ENCODE results near the gene YTHDC1. TPM values are rescaled to one million over a fixed set of nuclear protein-coding genes. Genes with fewer than 3 reads are reported as not detected.

The YTHDC1 gene
- total and polyA plus RNA-seq, 5 experiments from 2014 or later: 22.4 to 261 (median 39.3) TPM

DNA sequence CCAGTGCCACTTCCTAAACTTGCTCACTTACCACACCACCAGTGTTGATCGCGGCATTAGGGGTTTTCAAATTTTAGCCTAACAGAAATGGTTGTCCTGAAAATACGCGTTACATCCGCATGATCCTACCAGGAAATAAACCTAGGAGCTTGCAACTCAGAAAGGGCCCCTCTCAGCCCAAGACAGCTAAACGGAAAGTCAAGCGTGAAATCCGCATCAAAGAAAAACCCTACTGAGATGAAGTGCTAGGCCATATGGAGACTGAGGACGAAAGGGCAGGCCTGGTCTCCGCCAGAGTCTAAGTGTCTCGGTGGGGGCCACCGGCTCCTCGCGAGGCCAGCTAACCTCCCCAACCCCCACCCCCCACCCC, 626 bp downstream of the YTHDC1 start:
- Mint-ChIP-seq H3K4me3 (peak overlapping the region; percentile 85 to 100 (median 98)), H3K27ac (peak overlapping the region; percentile 93 to 100 (median 100)), H3K9me3 (no peaks in the 10 kb centered on the region), H3K36me3 (peaks cover 0 to 18% (median 5%) of the 10 kb centered on the region in 3 donors), H3K4me1 (peaks cover 17 to 57% (median 46%) of the 10 kb centered on the region in 4 donors), H3K27me3 (no peaks in the 10 kb centered on the region)
- DNase-seq: peak in 6 of 10 donors; percentile 9 to 57 (median 32)
- peak; percentile 18 to 22 for ATAC-seq
- POLR2A ChIA-PET: interaction anchor here (1.0 to 2.4 kb wide), 5 partner anchors 19 to 90 kb away, joined by 3 to 9 read pairs (median 4); no protein-coding TSS in a partner anchor

DNA sequence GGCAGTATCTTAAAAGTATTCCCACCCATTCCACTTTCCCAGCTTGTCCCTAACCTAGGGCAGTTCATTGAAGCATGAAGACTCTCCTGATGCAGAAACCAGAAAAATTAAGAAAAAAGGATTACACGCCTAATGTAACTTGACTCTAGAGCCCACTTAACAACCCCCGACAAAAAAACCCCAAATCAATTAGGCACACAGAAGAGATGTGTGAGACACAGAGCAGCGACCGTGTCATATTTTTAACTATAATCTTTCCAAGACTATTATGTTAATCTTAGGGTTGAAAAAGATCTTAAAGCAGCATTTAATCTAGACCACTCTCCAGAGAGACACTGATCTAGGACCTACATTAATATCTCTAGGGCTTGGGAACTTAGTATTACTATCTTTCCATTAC, 1.3 kb downstream of the YTHDC1 start:
- DNase-seq: no peak
- H3K4me1 Mint-ChIP-seq: peaks cover 19 to 62% (median 53%) of the 10 kb centered on the region in 4 donors
- peak overlapping the region; percentile 93 to 100 (median 100) for H3K27ac Mint-ChIP-seq
- H3K36me3 Mint-ChIP-seq: peaks cover 0 to 22% (median 5%) of the 10 kb centered on the region in 3 donors
- H3K27me3 Mint-ChIP-seq: no peaks in the 10 kb centered on the region
- H3K9me3 Mint-ChIP-seq: no peaks in the 10 kb centered on the region
- peak overlapping the region; percentile 85 to 100 (median 98) for H3K4me3 Mint-ChIP-seq
- POLR2A ChIA-PET: interaction anchor here (1.0 to 2.4 kb wide), 5 partner anchors 19 to 91 kb away, joined by 3 to 9 read pairs (median 4); no protein-coding TSS in a partner anchor
- no peak for ATAC-seq

DNA sequence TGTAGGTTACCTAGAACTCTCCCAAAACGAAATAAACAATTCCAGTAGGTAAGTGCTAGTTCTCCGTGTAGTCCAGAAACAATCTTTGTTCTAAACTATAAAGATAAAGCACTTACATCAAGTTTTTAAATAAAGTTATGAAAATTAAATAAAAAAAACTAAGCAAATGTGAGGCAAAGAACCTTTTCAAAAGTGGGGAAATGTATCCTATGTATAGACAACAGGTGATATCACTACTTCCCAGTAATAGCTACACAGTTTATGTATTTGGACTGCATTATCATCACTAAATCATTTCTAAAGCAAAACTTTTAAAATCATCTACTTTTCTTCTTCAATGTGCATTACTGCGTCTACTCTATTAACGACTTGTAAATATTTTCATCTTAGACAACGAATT, 2.0 kb downstream of the YTHDC1 start:
- no peak for ATAC-seq
- Mint-ChIP-seq H3K36me3 (peaks cover 0 to 22% (median 5%) of the 10 kb centered on the region in 3 donors), H3K4me3 (peak overlapping the region; percentile 85 to 100 (median 98)), H3K4me1 (peaks cover 19 to 62% (median 56%) of the 10 kb centered on the region in 4 donors), H3K27me3 (no peaks in the 10 kb centered on the region), H3K9me3 (no peaks in the 10 kb centered on the region), H3K27ac (peak overlapping the region; percentile 50 to 100 (median 100))
- POLR2A ChIA-PET: no interaction called here
- DNase-seq: no peak

DNA sequence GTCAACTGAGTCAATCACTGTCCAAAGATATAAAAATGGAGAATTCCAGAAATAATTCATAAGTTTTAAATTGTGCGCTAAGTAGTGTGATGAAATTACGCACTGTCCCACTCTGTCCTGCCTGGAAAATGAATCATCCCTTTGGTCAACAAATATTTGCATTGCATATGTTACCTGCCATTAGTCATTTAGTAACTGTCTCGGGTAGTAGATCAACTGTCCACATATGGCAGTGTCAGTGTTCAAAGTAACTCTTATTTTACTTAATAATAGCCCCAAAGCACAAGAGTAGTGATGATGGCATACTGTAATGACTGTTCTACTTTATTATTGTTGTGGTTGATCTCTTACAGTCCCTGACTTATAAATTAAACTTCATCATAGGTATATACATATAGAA, 3.4 kb downstream of the YTHDC1 start:
- Mint-ChIP-seq H3K4me1 (peaks cover 24 to 73% (median 66%) of the 10 kb centered on the region in 4 donors), H3K27me3 (no peaks in the 10 kb centered on the region), H3K36me3 (peaks cover 0 to 26% (median 5%) of the 10 kb centered on the region in 3 donors), H3K9me3 (no peaks in the 10 kb centered on the region), H3K4me3 (peak overlapping the region; percentile 85 to 100 (median 98)), H3K27ac (peak overlapping the region in 5 of 10 donors; percentile 4 to 67 (median 28))
- ATAC-seq (no peak), DNase-seq (no peak)
- POLR2A ChIA-PET: interaction anchor here (0.6 kb wide), 1 partner anchor 33 kb away, joined by 4 read pairs; no protein-coding TSS in a partner anchor

DNA sequence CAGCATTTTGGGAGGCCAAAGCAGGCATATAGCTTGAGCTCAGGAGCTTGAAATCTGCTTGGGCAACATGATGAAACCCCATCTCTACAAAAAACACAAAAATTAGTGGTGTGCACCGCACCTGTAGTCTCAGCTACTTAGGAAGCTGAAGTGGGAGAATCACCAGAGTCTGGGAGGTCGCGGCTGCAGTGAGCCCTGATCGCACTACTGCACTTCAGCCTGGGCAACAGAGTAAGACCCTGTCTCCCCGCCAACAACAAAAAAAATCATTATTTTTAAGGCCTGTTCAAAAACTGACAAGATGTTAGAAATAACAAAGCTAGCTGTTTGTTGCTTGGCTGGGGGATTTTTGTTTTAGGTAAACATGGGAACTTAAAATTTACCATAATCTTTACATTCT, 5.1 kb downstream of the YTHDC1 start:
- H3K4me1 Mint-ChIP-seq: peaks cover 21 to 85% (median 74%) of the 10 kb centered on the region in 4 donors
- peaks cover 0 to 24% (median 3%) of the 10 kb centered on the region in 3 donors for H3K36me3 Mint-ChIP-seq
- H3K9me3 Mint-ChIP-seq: no peaks in the 10 kb centered on the region
- no peaks in the 10 kb centered on the region for H3K27me3 Mint-ChIP-seq
- peak overlapping the region in 6 of 10 donors; percentile 10 to 82 (median 40) for H3K27ac Mint-ChIP-seq
- ATAC-seq (no peak), DNase-seq (no peak)
- POLR2A ChIA-PET: no interaction called here
- peak overlapping the region; percentile 35 to 79 (median 62) for H3K4me3 Mint-ChIP-seq

DNA sequence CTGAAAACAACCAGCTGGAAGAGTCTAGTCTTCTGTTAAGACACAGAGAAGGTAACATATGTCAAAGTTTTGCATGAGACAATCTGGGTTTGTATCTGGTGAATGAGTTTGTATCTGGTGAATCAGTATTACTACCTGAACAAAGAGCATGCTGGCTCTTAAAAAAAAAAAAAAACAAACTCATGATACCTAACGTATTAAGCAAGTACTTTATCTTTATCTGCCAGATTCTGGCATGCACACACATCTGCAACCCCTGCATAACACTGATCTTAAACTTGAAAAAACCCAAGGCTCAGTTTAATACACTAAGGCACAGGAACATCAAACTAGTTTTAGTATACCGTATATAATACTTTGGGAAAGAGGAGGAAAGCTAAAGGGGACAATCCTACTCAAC, 5.8 kb downstream of the YTHDC1 start:
- peak in 1 of 2 donors; percentile 15 for ATAC-seq

DNA sequence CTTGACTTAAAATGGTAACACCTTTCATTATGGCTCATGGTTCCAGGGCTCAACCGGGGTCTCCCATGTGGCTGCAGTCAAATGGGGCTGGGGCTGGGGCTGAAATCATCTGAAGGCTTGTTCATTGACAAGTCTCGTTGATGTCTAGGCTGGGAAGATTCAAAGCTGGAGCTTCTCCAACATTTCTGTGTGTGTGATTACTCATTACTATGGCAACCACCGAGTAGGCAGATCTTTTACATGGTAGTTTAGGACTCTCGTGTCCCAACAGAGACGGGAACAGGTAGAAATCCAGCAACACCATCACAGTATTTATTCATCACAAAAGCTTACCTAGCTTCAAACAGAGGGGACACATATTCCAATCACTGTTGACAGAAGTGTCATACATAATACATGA, 7.8 kb downstream of the YTHDC1 start:
- peak overlapping the region; percentile 4 to 77 (median 58) for H3K4me3 Mint-ChIP-seq
- peaks cover 2 to 30% (median 4%) of the 10 kb centered on the region in 3 donors for H3K36me3 Mint-ChIP-seq
- H3K27me3 Mint-ChIP-seq: no peaks in the 10 kb centered on the region
- H3K9me3 Mint-ChIP-seq: no peaks in the 10 kb centered on the region
- DNase-seq (peak in 1 of 10 donors; percentile 8), ATAC-seq (peak; percentile 26 to 41)
- POLR2A ChIA-PET: no interaction called here
- peak overlapping the region; percentile 3 to 85 (median 46) for H3K27ac Mint-ChIP-seq
- peaks cover 21 to 89% (median 72%) of the 10 kb centered on the region in 4 donors for H3K4me1 Mint-ChIP-seq

More for the DNA sequence above, 5.8 kb downstream of the YTHDC1 start:
- peak overlapping the region in 7 of 10 donors; percentile 8 to 82 (median 60) for H3K27ac Mint-ChIP-seq
- peaks cover 20 to 92% (median 79%) of the 10 kb centered on the region in 4 donors for H3K4me1 Mint-ChIP-seq
- H3K27me3 Mint-ChIP-seq: no peaks in the 10 kb centered on the region
- H3K4me3 Mint-ChIP-seq: peak overlapping the region in 9 of 10 donors; percentile 54 to 79 (median 57)
- POLR2A ChIA-PET: no interaction called here
- DNase-seq: no peak
- H3K36me3 Mint-ChIP-seq: peaks cover 0 to 21% (median 0%) of the 10 kb centered on the region in 3 donors
- H3K9me3 Mint-ChIP-seq: no peaks in the 10 kb centered on the region

DNA sequence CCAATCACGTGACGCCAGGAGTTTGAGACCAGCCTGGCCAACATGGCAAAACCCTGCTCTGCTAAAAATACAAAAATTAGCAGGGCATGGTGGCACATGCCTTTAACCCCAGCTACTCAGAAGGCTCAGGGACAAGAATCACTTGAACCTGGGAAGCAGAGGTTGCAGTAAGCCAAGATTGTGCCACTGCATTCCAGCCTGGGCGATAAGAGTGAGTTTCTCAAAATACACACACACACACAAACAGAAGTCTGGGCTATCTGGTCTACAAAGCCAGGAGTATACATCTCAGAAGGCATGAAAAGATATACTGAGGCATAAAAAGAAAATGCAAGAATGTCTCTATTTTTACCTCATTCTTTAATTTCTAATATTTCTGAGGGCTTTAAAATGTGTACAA, 11.3 kb downstream of the YTHDC1 start:
- Mint-ChIP-seq H3K36me3 (peaks cover 7 to 48% (median 8%) of the 10 kb centered on the region in 3 donors), H3K27ac (peak overlapping the region in 2 of 10 donors; percentile 55 to 67), H3K9me3 (no peaks in the 10 kb centered on the region), H3K4me1 (peaks cover 14 to 75% (median 54%) of the 10 kb centered on the region in 4 donors), H3K27me3 (no peaks in the 10 kb centered on the region), H3K4me3 (peak overlapping the region in 4 of 10 donors; percentile 15 to 59 (median 44))
- ATAC-seq (no peak), DNase-seq (no peak)
- POLR2A ChIA-PET: no interaction called here

DNA sequence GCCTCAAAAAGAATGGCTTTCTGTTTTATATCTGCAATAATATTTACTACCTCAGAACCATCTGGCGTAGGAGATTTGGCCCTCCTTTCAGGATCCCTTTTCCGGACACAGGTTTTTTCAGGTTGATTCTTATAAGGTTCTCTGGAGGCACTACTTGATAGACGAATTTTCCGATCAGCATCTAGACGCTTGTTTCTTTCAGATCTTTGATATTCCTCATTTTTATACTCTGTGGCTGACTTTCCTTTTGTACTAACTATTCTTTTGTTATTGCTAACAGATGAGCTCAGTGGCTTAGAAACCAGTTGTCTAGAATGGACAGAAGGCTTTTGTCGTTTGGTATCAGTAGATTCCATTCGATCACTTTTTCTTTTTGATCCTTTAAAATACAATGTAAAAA, 12.4 kb downstream of the YTHDC1 start:
- POLR2A ChIA-PET: no interaction called here
- ATAC-seq (no peak), DNase-seq (no peak)
- H3K27ac Mint-ChIP-seq: peak overlapping the region in 6 of 10 donors; percentile 9 to 78 (median 71)
- H3K27me3 Mint-ChIP-seq: no peaks in the 10 kb centered on the region
- peaks cover 7 to 59% (median 8%) of the 10 kb centered on the region in 3 donors for H3K36me3 Mint-ChIP-seq
- peak overlapping the region in 2 of 10 donors; percentile 18 to 47 for H3K4me3 Mint-ChIP-seq
- peaks cover 14 to 76% (median 53%) of the 10 kb centered on the region in 4 donors for H3K4me1 Mint-ChIP-seq
- H3K9me3 Mint-ChIP-seq: no peaks in the 10 kb centered on the region

DNA sequence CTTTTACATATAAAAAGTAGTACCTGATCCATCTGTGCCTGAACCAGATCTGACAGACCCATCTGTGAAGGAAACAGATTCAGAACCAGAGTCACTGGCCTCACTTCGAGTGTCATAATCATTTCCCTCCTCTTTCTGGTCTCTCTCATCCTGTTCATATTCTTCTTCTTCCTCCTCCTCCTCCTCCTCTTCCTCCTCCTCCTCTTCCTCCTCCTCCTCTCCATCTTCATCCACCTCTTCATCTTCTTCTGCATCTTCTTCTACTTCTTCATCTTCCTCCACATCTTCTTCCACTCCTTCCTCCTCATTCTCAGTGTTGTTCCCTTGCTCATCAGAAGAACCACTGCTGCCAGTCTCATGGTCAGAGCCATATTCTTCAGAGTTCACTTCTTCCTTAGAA, 12.9 kb downstream of the YTHDC1 start:
- peak overlapping the region in 4 of 10 donors; percentile 14 to 47 (median 38) for H3K4me3 Mint-ChIP-seq
- peaks cover 8 to 61% (median 12%) of the 10 kb centered on the region in 3 donors for H3K36me3 Mint-ChIP-seq
- H3K27me3 Mint-ChIP-seq: no peaks in the 10 kb centered on the region
- POLR2A ChIA-PET: no interaction called here
- DNase-seq (no peak), ATAC-seq (no peak)
- no peaks in the 10 kb centered on the region for H3K9me3 Mint-ChIP-seq
- H3K4me1 Mint-ChIP-seq: peaks cover 11 to 71% (median 49%) of the 10 kb centered on the region in 4 donors
- H3K27ac Mint-ChIP-seq: peak overlapping the region; percentile 9 to 90 (median 70)

DNA sequence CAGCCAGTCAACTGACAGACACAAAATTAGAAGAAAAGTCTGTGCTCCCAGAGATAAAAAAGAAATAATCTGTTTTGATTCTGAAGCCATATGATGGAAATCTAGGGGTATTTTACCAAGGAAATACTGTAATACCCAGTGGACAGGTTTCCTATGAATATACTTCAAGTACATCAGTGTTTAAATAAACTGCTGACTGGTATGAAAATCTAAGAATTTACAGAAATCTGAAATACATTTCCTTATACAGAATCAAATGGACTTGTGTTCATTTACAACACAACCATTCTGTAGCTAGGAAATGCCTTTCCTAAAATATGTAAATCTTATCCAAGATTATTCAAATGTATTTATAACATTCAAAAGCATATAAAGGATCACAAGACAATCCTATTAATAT, 13.4 kb downstream of the YTHDC1 start:
- H3K9me3 Mint-ChIP-seq: no peaks in the 10 kb centered on the region
- no peak for ATAC-seq
- peaks cover 9 to 66% (median 44%) of the 10 kb centered on the region in 4 donors for H3K4me1 Mint-ChIP-seq
- H3K4me3 Mint-ChIP-seq: no peak overlapping the region
- POLR2A ChIA-PET: no interaction called here
- peaks cover 8 to 65% (median 15%) of the 10 kb centered on the region in 3 donors for H3K36me3 Mint-ChIP-seq
- H3K27ac Mint-ChIP-seq: peak overlapping the region in 5 of 10 donors; percentile 51 to 78 (median 64)
- no peak for DNase-seq
- no peaks in the 10 kb centered on the region for H3K27me3 Mint-ChIP-seq

DNA sequence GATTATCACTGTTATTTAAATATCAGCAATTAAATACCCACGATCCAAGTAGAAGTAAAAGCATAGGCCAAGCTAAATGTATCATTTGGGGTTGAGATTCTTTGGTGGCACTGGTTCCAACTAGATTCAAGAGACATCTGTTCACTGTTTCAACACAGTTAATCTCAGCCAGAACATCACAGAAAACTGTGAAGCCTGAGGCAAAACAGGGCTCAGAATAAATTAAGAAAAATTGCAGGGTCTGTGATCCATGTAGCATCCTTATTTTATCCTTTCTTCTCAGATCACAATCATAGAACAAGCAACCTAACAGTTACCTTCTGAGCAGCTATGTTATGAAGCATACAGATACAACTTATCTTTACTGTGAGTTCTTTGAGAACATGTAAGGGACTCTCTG, 23.7 kb downstream of the YTHDC1 start:
- POLR2A ChIA-PET: no interaction called here
- no peaks in the 10 kb centered on the region for H3K9me3 Mint-ChIP-seq
- DNase-seq (no peak), ATAC-seq (peak in 1 of 2 donors; percentile 6)
- H3K36me3 Mint-ChIP-seq: peaks cover 5 to 87% (median 20%) of the 10 kb centered on the region in 3 donors
- no peak overlapping the region for H3K4me3 Mint-ChIP-seq
- H3K27ac Mint-ChIP-seq: peak overlapping the region in 9 of 10 donors; percentile 3 to 74 (median 59)
- H3K27me3 Mint-ChIP-seq: no peaks in the 10 kb centered on the region
- H3K4me1 Mint-ChIP-seq: peaks cover 3 to 20% (median 5%) of the 10 kb centered on the region in 4 donors

DNA sequence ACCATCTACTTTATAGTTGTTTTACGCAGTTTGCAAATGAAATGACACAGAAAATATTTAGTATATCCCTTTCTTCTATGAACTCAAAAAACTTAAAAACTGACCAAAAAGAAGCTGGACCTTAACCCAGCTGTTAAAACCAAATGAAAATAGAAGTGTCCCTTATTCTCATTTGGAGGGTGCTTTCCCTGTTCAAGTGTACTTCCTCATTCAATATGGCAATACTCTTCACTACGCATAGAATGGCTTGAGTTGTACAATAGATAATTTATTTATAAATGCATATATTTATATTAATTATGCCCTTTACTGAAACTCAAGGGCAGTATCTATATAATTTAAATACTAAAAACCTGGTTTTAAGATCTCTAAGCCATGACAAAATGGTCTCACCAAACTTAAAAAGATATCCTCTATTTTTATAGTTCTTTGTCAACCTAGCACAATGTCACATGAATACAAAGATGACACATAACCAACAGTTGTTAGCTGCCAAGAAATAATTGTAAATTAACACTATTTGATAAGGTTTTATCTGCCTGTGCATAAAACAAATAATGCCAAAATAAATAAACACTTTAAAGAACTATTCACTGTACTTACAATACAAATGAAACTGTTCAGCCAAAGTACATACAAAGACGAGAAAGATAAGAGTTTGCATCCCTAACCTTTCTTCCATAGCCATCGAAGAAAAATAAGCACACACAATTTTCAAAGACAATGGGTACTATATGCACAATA, 25.2 kb downstream of the YTHDC1 start:
- H3K4me1 Mint-ChIP-seq: peaks cover 3 to 20% (median 5%) of the 10 kb centered on the region in 4 donors
- no peak overlapping the region for H3K4me3 Mint-ChIP-seq

More for the DNA sequence above, 25.2 kb downstream of the YTHDC1 start:
- Mint-ChIP-seq H3K9me3 (no peaks in the 10 kb centered on the region), H3K27me3 (no peaks in the 10 kb centered on the region), H3K36me3 (peaks cover 5 to 80% (median 19%) of the 10 kb centered on the region in 3 donors), H3K27ac (peak overlapping the region in 7 of 10 donors; percentile 2 to 59 (median 38))
- DNase-seq: no peak
- ATAC-seq: no peak
- POLR2A ChIA-PET: no interaction called here

Data from naive thymus-derived CD8-positive, alpha-beta T cell (primary cell).